ENCODE results near the gene GIGYF2.

DNA sequence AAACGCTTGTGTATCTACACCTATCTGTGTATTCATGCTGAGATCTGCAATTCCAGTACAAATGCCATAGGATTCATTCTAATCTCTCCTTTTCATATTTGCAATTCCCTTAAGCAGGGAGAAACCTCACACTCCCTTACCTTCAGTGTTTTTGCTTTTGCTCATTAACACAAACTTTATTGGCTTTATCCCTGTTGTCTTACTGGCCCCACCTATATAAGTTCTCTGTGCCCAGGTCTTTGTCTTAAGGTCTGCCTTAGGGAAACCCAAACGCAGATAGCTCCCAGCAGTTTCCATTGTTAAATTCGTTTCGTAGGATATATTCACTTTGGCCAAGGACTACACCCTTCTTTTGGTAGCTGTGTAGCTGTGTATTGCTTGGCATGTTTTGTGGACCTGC is 169.0 kb downstream of the GIGYF2 start:
- no peak for TF ChIP-seq ESRRG (CRISPR knock-in tag; IDR thresholded peaks at IDR 0.05)
- TF ChIP-seq, protein P1, sequence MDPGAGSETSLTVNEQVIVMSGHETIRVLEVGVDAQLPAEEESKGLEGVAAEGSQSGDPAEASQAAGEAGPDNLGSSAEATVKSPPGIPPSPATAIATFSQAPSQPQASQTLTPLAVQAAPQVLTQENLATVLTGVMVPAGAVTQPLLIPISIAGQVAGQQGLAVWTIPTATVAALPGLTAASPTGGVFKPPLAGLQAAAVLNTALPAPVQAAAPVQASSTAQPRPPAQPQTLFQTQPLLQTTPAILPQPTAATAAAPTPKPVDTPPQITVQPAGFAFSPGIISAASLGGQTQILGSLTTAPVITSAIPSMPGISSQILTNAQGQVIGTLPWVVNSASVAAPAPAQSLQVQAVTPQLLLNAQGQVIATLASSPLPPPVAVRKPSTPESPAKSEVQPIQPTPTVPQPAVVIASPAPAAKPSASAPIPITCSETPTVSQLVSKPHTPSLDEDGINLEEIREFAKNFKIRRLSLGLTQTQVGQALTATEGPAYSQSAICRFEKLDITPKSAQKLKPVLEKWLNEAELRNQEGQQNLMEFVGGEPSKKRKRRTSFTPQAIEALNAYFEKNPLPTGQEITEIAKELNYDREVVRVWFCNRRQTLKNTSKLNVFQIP (CRISPR knock-in tag; IDR thresholded peaks at IDR 0.05; ENCODE audit: borderline replicate concordance, low read depth): no peak
- TF ChIP-seq CREB5 (CRISPR knock-in tag; IDR thresholded peaks at IDR 0.05; ENCODE audit: low read depth): no peak
- TF ChIP-seq ARNTL (CRISPR knock-in tag; IDR thresholded peaks at IDR 0.05; ENCODE audit: borderline replicate concordance, low read depth): no peak
- TF ChIP-seq PPARA (CRISPR knock-in tag; IDR thresholded peaks at IDR 0.05; ENCODE audit: borderline replicate concordance): no peak
- no peak for TF ChIP-seq ZFP30 (CRISPR knock-in tag; IDR thresholded peaks at IDR 0.05)
- no peak for TF ChIP-seq PATZ1 (CRISPR knock-in tag; IDR thresholded peaks at IDR 0.05; ENCODE audit: borderline replicate concordance)
- no peak for TF ChIP-seq ZNF70 (CRISPR knock-in tag; IDR thresholded peaks at IDR 0.05)
- no peak for TF ChIP-seq BACH2 (CRISPR knock-in tag; IDR thresholded peaks at IDR 0.05; ENCODE audit: borderline replicate concordance)
- TF ChIP-seq ZNF8 (CRISPR knock-in tag; IDR thresholded peaks at IDR 0.05): no peak

Data from SK-N-SH treated with all-trans-retinoic acid at 6 μM for 48 hours (cell line).